H1 (cell line): ENCODE data around the gene TMPRSS4. TPM values are rescaled to one million over a fixed set of nuclear protein-coding genes. Genes with fewer than 3 reads are reported as not detected.

ENCODE experiments used
- HDAC6 ChIP-seq: IDR thresholded peaks from one replicate; pipeline ENCODE4 v1.7.1; 2012; ENCODE audit warnings: low read depth, mild to moderate bottlenecking, inconsistent platforms, low read length, moderate library complexity
- JUN ChIP-seq: IDR thresholded peaks from 2 replicates; pipeline ENCODE4 v1.6.1; 2011; ENCODE audit warnings: low read depth, mild to moderate bottlenecking, improper control_type of control experiment, low read length
- KDM1A ChIP-seq: fragments of 200-600, 300-600 bp; sonication (generic); IDR thresholded peaks from 2 replicates; pipeline ENCODE4 v1.7.1; 2016; ENCODE audit warnings: mild to moderate bottlenecking, low read length, borderline replicate concordance
- PHF8 ChIP-seq: fragments of 200-600 bp; sonication (generic); conservative IDR thresholded peaks from 2 replicates; pipeline ENCODE4 v1.7.1; 2012; ENCODE audit warnings: low read depth, mild to moderate bottlenecking, inconsistent platforms, low read length, moderate library complexity
- polyA plus RNA-seq, 7 experiments: library from polyadenylated mRNA; depleted of rRNA in 3 of 7; stranded (reverse) in 5 of 7; unstranded in 2 of 7; fragments of >200 nt in 5 of 7; fragments of 200-250 nt in 2 of 7; gene quantifications; 1 replicate in 5 of 7; 2 replicates in 1 of 7; 4 replicates in 1 of 7; pipeline versions ENCODE4 v1.2.1 to v1.2.3, GENCODE V29; 2011 to 2013; ENCODE audit warnings: missing spikeins in 2 of 7, mixed read lengths in 2 of 7
- total RNA-seq: library from RNA; stranded (reverse); fragmentation: NEBNext Ultra II Directional; extraction: Animal tissue kit (Norgen Biotek cat#: 25700); gene quantifications from 2 replicates; pipeline ENCODE4 v1.2.1, GENCODE V29; 2021
- TF ChIP-seq, protein P1 (sequence below): fragments of 300-600 bp; sonication (generic); IDR thresholded peaks from 2 replicates; pipeline ENCODE4 v1.7.1; 2012; ENCODE audit warnings: low read length, moderate library complexity, mild to moderate bottlenecking, inconsistent platforms; ENCODE audit not compliant: insufficient replicate concordance
- TF ChIP-seq, protein P2 (sequence below): IDR thresholded peaks from 2 replicates; pipeline ENCODE4 v1.6.1; 2011; ENCODE audit warnings: low read depth, mild to moderate bottlenecking, low read length; ENCODE audit not compliant: insufficient read depth

The TMPRSS4 gene
- total and polyA plus RNA-seq, 2 of the 8 experiments (the other 6 are each of a cell fraction or from before 2014, with no cell fraction given): 0.11 to 0.58 TPM

DNA sequence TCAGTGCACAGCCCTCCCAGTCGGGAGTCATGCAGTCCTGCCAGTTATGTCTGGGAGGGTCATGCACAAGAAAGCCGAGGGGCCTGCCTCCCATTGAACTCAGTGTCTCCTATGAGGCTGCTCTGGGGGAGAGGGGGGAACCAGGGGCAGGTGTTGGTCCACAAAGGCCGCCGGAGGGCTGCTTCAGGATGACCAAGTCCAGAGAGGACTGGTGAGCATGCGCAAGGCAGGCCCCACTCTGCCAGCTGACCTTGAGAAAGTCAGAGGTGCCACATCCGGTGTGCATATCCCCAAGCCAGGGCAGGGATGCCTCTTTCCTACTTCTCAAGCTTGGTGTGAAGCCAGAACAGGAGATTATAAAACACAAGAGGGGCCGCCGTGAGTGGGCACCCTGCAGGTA is 71.4 kb downstream of the TMPRSS4 start (continued):
- TF ChIP-seq, protein P1, sequence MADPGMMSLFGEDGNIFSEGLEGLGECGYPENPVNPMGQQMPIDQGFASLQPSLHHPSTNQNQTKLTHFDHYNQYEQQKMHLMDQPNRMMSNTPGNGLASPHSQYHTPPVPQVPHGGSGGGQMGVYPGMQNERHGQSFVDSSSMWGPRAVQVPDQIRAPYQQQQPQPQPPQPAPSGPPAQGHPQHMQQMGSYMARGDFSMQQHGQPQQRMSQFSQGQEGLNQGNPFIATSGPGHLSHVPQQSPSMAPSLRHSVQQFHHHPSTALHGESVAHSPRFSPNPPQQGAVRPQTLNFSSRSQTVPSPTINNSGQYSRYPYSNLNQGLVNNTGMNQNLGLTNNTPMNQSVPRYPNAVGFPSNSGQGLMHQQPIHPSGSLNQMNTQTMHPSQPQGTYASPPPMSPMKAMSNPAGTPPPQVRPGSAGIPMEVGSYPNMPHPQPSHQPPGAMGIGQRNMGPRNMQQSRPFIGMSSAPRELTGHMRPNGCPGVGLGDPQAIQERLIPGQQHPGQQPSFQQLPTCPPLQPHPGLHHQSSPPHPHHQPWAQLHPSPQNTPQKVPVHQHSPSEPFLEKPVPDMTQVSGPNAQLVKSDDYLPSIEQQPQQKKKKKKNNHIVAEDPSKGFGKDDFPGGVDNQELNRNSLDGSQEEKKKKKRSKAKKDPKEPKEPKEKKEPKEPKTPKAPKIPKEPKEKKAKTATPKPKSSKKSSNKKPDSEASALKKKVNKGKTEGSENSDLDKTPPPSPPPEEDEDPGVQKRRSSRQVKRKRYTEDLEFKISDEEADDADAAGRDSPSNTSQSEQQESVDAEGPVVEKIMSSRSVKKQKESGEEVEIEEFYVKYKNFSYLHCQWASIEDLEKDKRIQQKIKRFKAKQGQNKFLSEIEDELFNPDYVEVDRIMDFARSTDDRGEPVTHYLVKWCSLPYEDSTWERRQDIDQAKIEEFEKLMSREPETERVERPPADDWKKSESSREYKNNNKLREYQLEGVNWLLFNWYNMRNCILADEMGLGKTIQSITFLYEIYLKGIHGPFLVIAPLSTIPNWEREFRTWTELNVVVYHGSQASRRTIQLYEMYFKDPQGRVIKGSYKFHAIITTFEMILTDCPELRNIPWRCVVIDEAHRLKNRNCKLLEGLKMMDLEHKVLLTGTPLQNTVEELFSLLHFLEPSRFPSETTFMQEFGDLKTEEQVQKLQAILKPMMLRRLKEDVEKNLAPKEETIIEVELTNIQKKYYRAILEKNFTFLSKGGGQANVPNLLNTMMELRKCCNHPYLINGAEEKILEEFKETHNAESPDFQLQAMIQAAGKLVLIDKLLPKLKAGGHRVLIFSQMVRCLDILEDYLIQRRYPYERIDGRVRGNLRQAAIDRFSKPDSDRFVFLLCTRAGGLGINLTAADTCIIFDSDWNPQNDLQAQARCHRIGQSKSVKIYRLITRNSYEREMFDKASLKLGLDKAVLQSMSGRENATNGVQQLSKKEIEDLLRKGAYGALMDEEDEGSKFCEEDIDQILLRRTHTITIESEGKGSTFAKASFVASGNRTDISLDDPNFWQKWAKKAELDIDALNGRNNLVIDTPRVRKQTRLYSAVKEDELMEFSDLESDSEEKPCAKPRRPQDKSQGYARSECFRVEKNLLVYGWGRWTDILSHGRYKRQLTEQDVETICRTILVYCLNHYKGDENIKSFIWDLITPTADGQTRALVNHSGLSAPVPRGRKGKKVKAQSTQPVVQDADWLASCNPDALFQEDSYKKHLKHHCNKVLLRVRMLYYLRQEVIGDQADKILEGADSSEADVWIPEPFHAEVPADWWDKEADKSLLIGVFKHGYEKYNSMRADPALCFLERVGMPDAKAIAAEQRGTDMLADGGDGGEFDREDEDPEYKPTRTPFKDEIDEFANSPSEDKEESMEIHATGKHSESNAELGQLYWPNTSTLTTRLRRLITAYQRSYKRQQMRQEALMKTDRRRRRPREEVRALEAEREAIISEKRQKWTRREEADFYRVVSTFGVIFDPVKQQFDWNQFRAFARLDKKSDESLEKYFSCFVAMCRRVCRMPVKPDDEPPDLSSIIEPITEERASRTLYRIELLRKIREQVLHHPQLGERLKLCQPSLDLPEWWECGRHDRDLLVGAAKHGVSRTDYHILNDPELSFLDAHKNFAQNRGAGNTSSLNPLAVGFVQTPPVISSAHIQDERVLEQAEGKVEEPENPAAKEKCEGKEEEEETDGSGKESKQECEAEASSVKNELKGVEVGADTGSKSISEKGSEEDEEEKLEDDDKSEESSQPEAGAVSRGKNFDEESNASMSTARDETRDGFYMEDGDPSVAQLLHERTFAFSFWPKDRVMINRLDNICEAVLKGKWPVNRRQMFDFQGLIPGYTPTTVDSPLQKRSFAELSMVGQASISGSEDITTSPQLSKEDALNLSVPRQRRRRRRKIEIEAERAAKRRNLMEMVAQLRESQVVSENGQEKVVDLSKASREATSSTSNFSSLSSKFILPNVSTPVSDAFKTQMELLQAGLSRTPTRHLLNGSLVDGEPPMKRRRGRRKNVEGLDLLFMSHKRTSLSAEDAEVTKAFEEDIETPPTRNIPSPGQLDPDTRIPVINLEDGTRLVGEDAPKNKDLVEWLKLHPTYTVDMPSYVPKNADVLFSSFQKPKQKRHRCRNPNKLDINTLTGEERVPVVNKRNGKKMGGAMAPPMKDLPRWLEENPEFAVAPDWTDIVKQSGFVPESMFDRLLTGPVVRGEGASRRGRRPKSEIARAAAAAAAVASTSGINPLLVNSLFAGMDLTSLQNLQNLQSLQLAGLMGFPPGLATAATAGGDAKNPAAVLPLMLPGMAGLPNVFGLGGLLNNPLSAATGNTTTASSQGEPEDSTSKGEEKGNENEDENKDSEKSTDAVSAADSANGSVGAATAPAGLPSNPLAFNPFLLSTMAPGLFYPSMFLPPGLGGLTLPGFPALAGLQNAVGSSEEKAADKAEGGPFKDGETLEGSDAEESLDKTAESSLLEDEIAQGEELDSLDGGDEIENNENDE: no peak
- TF ChIP-seq PHF8: no peak
- no peak for TF ChIP-seq HDAC6
- TF ChIP-seq JUN: no peak
- TF ChIP-seq KDM1A: no peak
- TF ChIP-seq, protein P2, sequence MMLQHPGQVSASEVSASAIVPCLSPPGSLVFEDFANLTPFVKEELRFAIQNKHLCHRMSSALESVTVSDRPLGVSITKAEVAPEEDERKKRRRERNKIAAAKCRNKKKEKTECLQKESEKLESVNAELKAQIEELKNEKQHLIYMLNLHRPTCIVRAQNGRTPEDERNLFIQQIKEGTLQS: no peak
